HepG2 (cell line): ENCODE data around the gene RNF5. TPM values are rescaled to one million over a fixed set of nuclear protein-coding genes. Genes with fewer than 3 reads are reported as not detected.
A peak's percentile ranks its signal among the peaks of the same experiment; 100 is the strongest.

Experiments used
- HNF1B ChIP-seq: sonication (generic); formaldehyde crosslinking; IDR thresholded peaks from 2 replicates; pipeline ENCODE4 v1.5.1; 2020; ENCODE audit warnings: mild to moderate bottlenecking, moderate library complexity, missing genetic modification reagents
- KAT2B ChIP-seq: fragments of 150-350 bp; IDR thresholded peaks from 2 replicates; pipeline ENCODE4 v1.6.1; 2014; ENCODE audit warnings: low read depth, low read length, borderline replicate concordance
- NFAT5 ChIP-seq: sonication (generic); formaldehyde crosslinking; IDR thresholded peaks from 2 replicates; pipeline ENCODE4 v1.4.0; 2020; ENCODE audit warnings: missing genetic modification reagents
- NFE2L2 ChIP-seq: fragments of 150-350 bp; IDR thresholded peaks from 2 replicates; pipeline ENCODE4 v1.6.1; 2014; ENCODE audit warnings: low read length
- NFRKB ChIP-seq: fragments of 450-650 bp; IDR thresholded peaks from 2 replicates; pipeline ENCODE4 v1.6.1; 2017
- NR2C2 ChIP-seq: sonication (generic); formaldehyde crosslinking; IDR thresholded peaks from 2 replicates; pipeline ENCODE4 v1.4.0; 2020; ENCODE audit warnings: missing genetic modification reagents, mild to moderate bottlenecking, moderate library complexity, borderline replicate concordance
- TEAD3 ChIP-seq: optimal IDR thresholded peaks from 2 replicates; pipeline ENCODE3; 2016; ENCODE audit warnings: borderline replicate concordance
- YY1 ChIP-seq: IDR thresholded peaks from 2 replicates; pipeline ENCODE4 v1.6.1; 2011; ENCODE audit warnings: low read length, low read depth, moderate library complexity, mild to moderate bottlenecking; ENCODE audit not compliant: insufficient read depth, insufficient replicate concordance
- ZBTB26 ChIP-seq: IDR thresholded peaks from 2 replicates; pipeline ENCODE4 v1.6.1; 2016; ENCODE audit warnings: missing compliant biosample characterization, missing genetic modification reagents, borderline replicate concordance
- ZBTB42 ChIP-seq: sonication (generic); formaldehyde crosslinking; IDR thresholded peaks from 2 replicates; pipeline ENCODE4 v1.5.0; 2020; ENCODE audit warnings: mild to moderate bottlenecking, missing genetic modification reagents
- ZIK1 ChIP-seq: sonication (generic); formaldehyde crosslinking; IDR thresholded peaks from 2 replicates; pipeline ENCODE4 v1.5.0; 2020; ENCODE audit warnings: mild to moderate bottlenecking, low read depth, missing genetic modification reagents, borderline replicate concordance
- ZNF343 ChIP-seq: sonication (generic); formaldehyde crosslinking; IDR thresholded peaks from 2 replicates; pipeline ENCODE4 v1.4.0; 2020; ENCODE audit warnings: mild to moderate bottlenecking, missing genetic modification reagents
- ZNF557 ChIP-seq: sonication (generic); formaldehyde crosslinking; IDR thresholded peaks from 2 replicates; pipeline ENCODE4 v1.4.0; 2020; ENCODE audit warnings: missing genetic modification reagents
- ZNF609 ChIP-seq: sonication (generic); formaldehyde crosslinking; IDR thresholded peaks from 2 replicates; pipeline ENCODE4 v1.4.0; 2020; ENCODE audit warnings: mild to moderate bottlenecking, missing genetic modification reagents, borderline replicate concordance
- ZNF75D ChIP-seq: sonication (generic); formaldehyde crosslinking; IDR thresholded peaks from 2 replicates; pipeline ENCODE4 v1.8.1; 2023; ENCODE audit warnings: missing genetic modification reagents, mild to moderate bottlenecking, borderline replicate concordance
- polyA plus RNA-seq, 8 experiments: library from polyadenylated mRNA; depleted of rRNA in 3 of 8; stranded (reverse) in 7 of 8; unstranded in 1 of 8; fragments of >200 nt; fragmentation: Illumina TruSeq in 4 of 8; extraction: Trizol in 4 of 8; gene quantifications; 2 replicates each; pipeline versions ENCODE4 v1.2.1 to v1.2.3, GENCODE V29; 2011 to 2016; ENCODE audit warnings: low read depth in 4 of 8, missing spikeins in 1 of 8, mixed read lengths in 1 of 8; ENCODE audit not compliant: insufficient read depth in 1 of 8
- total RNA-seq, 5 experiments: library from RNA; depleted of rRNA; stranded (reverse); fragments of >200 nt; fragmentation: Illumina TruSeq; extraction: Trizol; gene quantifications; 2 replicates each; pipeline ENCODE4 v1.2.3, GENCODE V29; 2016; ENCODE audit warnings: low read depth in 1 of 5

The RNF5 gene
- total and polyA plus RNA-seq, 2 of the 13 experiments (the other 11 are each of a cell fraction or from before 2014, with no cell fraction given), result 98.0 to 131 TPM

GRCh38 chr6:32153564-32154513, 24.4 kb upstream of the RNF5 start, which contains the start of gene PPT2 (continued):
- peak; percentile 47; the same call in 1 of the 2 replicates for TF ChIP-seq ZNF609 (CRISPR knock-in tag)
- TF ChIP-seq HNF1B (CRISPR knock-in tag), result peak; percentile 59
- no peak for TF ChIP-seq ZIK1 (CRISPR knock-in tag)
- peak; percentile 93 for TF ChIP-seq NR2C2 (CRISPR knock-in tag)
- peak; percentile 78 for TF ChIP-seq ZBTB42 (CRISPR knock-in tag)
- TF ChIP-seq YY1, result peak; percentile 7
- no peak for TF ChIP-seq TEAD3 (CRISPR knock-in tag)
- TF ChIP-seq KAT2B, result no peak
- TF ChIP-seq ZBTB26, result peak; percentile 71; the same call in 1 of the 2 replicates
- TF ChIP-seq ZNF75D, result no peak
- peak; percentile 83; the same call in 1 of the 2 replicates for TF ChIP-seq ZNF557
- no peak for TF ChIP-seq NFE2L2
- TF ChIP-seq NFRKB, result no peak
- peak; percentile 37; the same call in 1 of the 2 replicates for TF ChIP-seq NFAT5 (CRISPR knock-in tag)
- TF ChIP-seq ZNF343 (CRISPR knock-in tag), result 0 out of 2 replicates have a peak, but pooled peaks have one; percentile 25
